Measurements from ENCODE around the gene ADGRL1. TPM values are rescaled to one million over a fixed set of nuclear protein-coding genes. Genes with fewer than 3 reads are reported as not detected.
A peak's percentile ranks its signal among the peaks of the same experiment; 100 is the strongest.
"Not testable (repeated sequence)": the region's sequence is repeated elsewhere in the genome, so short reads cannot be mapped to it uniquely, and the experiment has no call there.

Gene ADGRL1
- polyA plus RNA-seq, 1 of the 3 experiments (the other 2 are of a cell fraction), result 13.4 TPM

GRCh38 chr19:14200147-14200841 is 5.7 kb downstream of the ADGRL1 start:
- H3K36me3 ChIP-seq (replicated peaks in 1 of 2; ENCODE audit: control insufficient read depth in 1 of 2, insufficient read depth in 2 of 2, low read length in 1 of 2); H3K9me2 ChIP-seq; H3K9ac ChIP-seq; H2AFZ ChIP-seq (ENCODE audit: low read depth); H3K4me1 ChIP-seq (ENCODE audit: control insufficient read depth in 1 of 2, insufficient read depth in 2 of 2, low read depth in 1 of 2, low read length in 1 of 2); H3K4me3 ChIP-seq (ENCODE audit: low read depth in 2 of 2, low read length in 1 of 2); H3K27me3 ChIP-seq (ENCODE audit: insufficient read depth); H3K4me2 ChIP-seq; H4K20me1 ChIP-seq (ENCODE audit: insufficient read depth); H3F3A ChIP-seq (replicated peaks; ENCODE audit: insufficient read depth); H3K27ac ChIP-seq (ENCODE audit: low read depth in 2 of 2, low read length in 1 of 2); POLR2A ChIA-PET; H3K9me3 ChIP-seq; H3K79me2 ChIP-seq (ENCODE audit: insufficient read depth): not testable (repeated sequence)
- peak; percentile 70 for TF ChIP-seq CTCF (IDR thresholded peaks at IDR 0.05)
- TF ChIP-seq SMC3 (IDR thresholded peaks at IDR 0.05; ENCODE audit: low read depth, low read length), result peak; percentile 47
- TF ChIP-seq RAD21 (IDR thresholded peaks at IDR 0.05; ENCODE audit: low read length), result peak; percentile 56
- WGBS (ENCODE audit: low lambda C conversion rate), result 77% methylated on average over 24 of the region's 24 CpGs
- DNase-seq, result peak; percentile 71
- CTCF ChIA-PET, result interaction anchor here (0.6 to 5.8 kb wide), 7 partner anchors 27 to 153 kb away, joined by 3 to 64 read pairs (median 4); partner anchors contain the start of gene ASF1B

GRCh38 chr19:14198384-14199376 is 7.3 kb downstream of the ADGRL1 start:
- Histone ChIP-seq H3K27ac (ENCODE audit: low read depth in 2 of 2, low read length in 1 of 2) (no peak overlapping the region), H3K4me3 (ENCODE audit: low read depth in 2 of 2, low read length in 1 of 2) (no peak overlapping the region), H2AFZ (ENCODE audit: low read depth) (no peak overlapping the region), H3K4me1 (ENCODE audit: control insufficient read depth in 1 of 2, insufficient read depth in 2 of 2, low read depth in 1 of 2, low read length in 1 of 2) (no peaks in the 10 kb centered on the region; a peak in 1 of 4 replicates), H3K9me2 (no peaks in the 10 kb centered on the region), H3K9me3 (no peaks in the 10 kb centered on the region), H3F3A (replicated peaks; ENCODE audit: insufficient read depth) (peaks cover 3% of the 10 kb centered on the region), H4K20me1 (ENCODE audit: insufficient read depth) (no peaks in the 10 kb centered on the region), H3K27me3 (ENCODE audit: insufficient read depth) (no peaks in the 10 kb centered on the region), H3K4me2 (no peak overlapping the region), H3K36me3 (replicated peaks in 1 of 2; ENCODE audit: control insufficient read depth in 1 of 2, insufficient read depth in 2 of 2, low read length in 1 of 2) (no peaks in the 10 kb centered on the region), H3K9ac (no peak overlapping the region), H3K79me2 (ENCODE audit: insufficient read depth) (no peaks in the 10 kb centered on the region; the same call in 1 of the 2 replicates)
- CTCF ChIA-PET, result interaction anchor here (0.7 to 5.8 kb wide), 10 partner anchors 15 to 281 kb away, joined by 3 to 64 read pairs (median 4); no protein-coding TSS in a partner anchor
- 87% methylated on average over 17 of the region's 18 CpGs for WGBS (ENCODE audit: low lambda C conversion rate)
- DNase-seq, result peak; percentile 51
- POLR2A ChIA-PET, result no interaction called here
- TF ChIP-seq RAD21 (IDR thresholded peaks at IDR 0.05; ENCODE audit: low read length), result peak; percentile 31; the same call in 1 of the 2 replicates
- no peak for TF ChIP-seq TAF1 (IDR thresholded peaks at IDR 0.05; ENCODE audit: borderline replicate concordance, low read depth, low read length)

GRCh38 chr19:14197882-14198281 is 8.1 kb downstream of the ADGRL1 start:
- Histone ChIP-seq H3K36me3 (replicated peaks in 1 of 2; ENCODE audit: control insufficient read depth in 1 of 2, insufficient read depth in 2 of 2, low read length in 1 of 2) (no peaks in the 10 kb centered on the region), H4K20me1 (ENCODE audit: insufficient read depth) (no peaks in the 10 kb centered on the region), H3K4me3 (ENCODE audit: low read depth in 2 of 2, low read length in 1 of 2) (no peak overlapping the region), H2AFZ (ENCODE audit: low read depth) (no peak overlapping the region), H3K27ac (ENCODE audit: low read depth in 2 of 2, low read length in 1 of 2) (no peak overlapping the region), H3F3A (replicated peaks; ENCODE audit: insufficient read depth) (peaks cover 3% of the 10 kb centered on the region), H3K79me2 (ENCODE audit: insufficient read depth) (no peaks in the 10 kb centered on the region; the same call in 1 of the 2 replicates), H3K9ac (no peak overlapping the region), H3K9me2 (no peaks in the 10 kb centered on the region), H3K4me1 (ENCODE audit: control insufficient read depth in 1 of 2, insufficient read depth in 2 of 2, low read depth in 1 of 2, low read length in 1 of 2) (no peaks in the 10 kb centered on the region; a peak in 1 of 4 replicates), H3K27me3 (ENCODE audit: insufficient read depth) (no peaks in the 10 kb centered on the region), H3K9me3 (no peaks in the 10 kb centered on the region), H3K4me2 (no peak overlapping the region)
- ChIA-PET POLR2A (no interaction called here), CTCF (interaction anchor here (1.4 to 5.8 kb wide), 6 partner anchors 14 to 208 kb away, joined by 3 to 64 read pairs (median 6); no protein-coding TSS in a partner anchor)
- 77% methylated on average over 5 of the region's 5 CpGs for WGBS (ENCODE audit: low lambda C conversion rate)
- no peak for DNase-seq
- TF ChIP-seq GATA2 (CRISPR knock-in tag; IDR thresholded peaks at IDR 0.05) (no peak), PBX3 (IDR thresholded peaks at IDR 0.05) (no peak), MAX (IDR thresholded peaks at IDR 0.05; ENCODE audit: low read depth) (no peak), EZH2phosphoT487 (IDR thresholded peaks at IDR 0.05; ENCODE audit: borderline replicate concordance, low read depth) (no peak), CTCF (IDR thresholded peaks at IDR 0.05) (no peak)
